ENCODE data around the gene SYNM. TPM values are rescaled to one million over a fixed set of nuclear protein-coding genes. Genes with fewer than 3 reads are reported as not detected.

Gene SYNM
- total and polyA plus RNA-seq, 2 donors (not counting 1 experiment from before 2014, with no cell fraction given): 0.04 to 0.27 TPM

DNA sequence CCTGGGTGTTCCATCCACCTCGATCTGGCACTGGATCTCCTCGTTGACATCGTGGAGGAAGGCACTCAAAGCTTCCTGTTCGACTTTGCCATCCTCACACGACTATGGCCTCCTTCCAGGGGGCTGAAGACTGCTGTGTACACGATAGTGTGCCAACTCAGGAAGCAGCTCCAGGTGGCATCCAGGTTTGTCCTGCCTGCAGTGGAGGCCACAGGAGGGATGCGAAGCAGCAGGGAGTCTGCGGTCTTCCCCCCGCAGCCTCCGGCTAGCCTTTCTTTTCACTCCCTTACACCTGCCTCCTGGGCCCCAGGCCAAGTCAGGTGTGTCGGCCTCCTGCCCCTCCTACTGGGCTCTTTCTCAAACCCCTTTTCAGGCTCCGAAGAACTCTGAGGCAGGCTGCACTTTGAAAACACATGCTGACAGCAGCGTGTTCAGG, 32.2 kb downstream of the SYNM start:
- Histone ChIP-seq H3K27me3 (replicated peaks in 1 of 4; ENCODE audit: control extremely low read depth in 1 of 4, control insufficient read depth in 3 of 4, insufficient read depth in 4 of 4, low read length in 3 of 4) (no peaks in the 10 kb centered on the region), H3K4me2 (replicated peaks; ENCODE audit: low read depth, low read length, poor library complexity, severe bottlenecking) (no peak overlapping the region), H3K4me3 (ENCODE audit: control extremely low read depth in 1 of 5, extremely low read depth in 1 of 5, insufficient read depth in 1 of 5, low read depth in 2 of 5, low read length in 4 of 5) (no peak overlapping the region), H3K36me3 (replicated peaks in 1 of 2; ENCODE audit: control extremely low read depth in 1 of 2, control insufficient read depth in 1 of 2, extremely low read depth in 1 of 2, insufficient read depth in 2 of 2, low read length in 1 of 2) (no peaks in the 10 kb centered on the region), H3K9me3 (ENCODE audit: control extremely low read depth in 1 of 3, control insufficient read depth in 2 of 3, insufficient read depth in 1 of 3, low read length in 2 of 3) (no peaks in the 10 kb centered on the region), H3K4me1 (ENCODE audit: control insufficient read depth in 2 of 2, insufficient read depth in 2 of 2, low read length in 2 of 2) (no peaks in the 10 kb centered on the region), H3K27ac (ENCODE audit: low read length in 2 of 2) (no peak overlapping the region), H2AFZ (ENCODE audit: insufficient read depth, low read depth, low read length, poor library complexity, severe bottlenecking) (no peak overlapping the region), H4K20me1 (ENCODE audit: control insufficient read depth, insufficient read depth, low read length, poor library complexity, severe bottlenecking) (no peaks in the 10 kb centered on the region), H3K79me2 (ENCODE audit: control insufficient read depth, insufficient read depth, low read length) (no peaks in the 10 kb centered on the region), H3K9ac (ENCODE audit: low read length) (no peak overlapping the region)
- POLR2A ChIA-PET: no interaction called here
- Mint-ChIP-seq H3K27ac (no peak overlapping the region), H3K4me3 (no peak overlapping the region), H3K27me3 (no peaks in the 10 kb centered on the region), H3K9me3 (ENCODE audit: insufficient read depth) (no peaks in the 10 kb centered on the region), H3K4me1 (no peaks in the 10 kb centered on the region)
- intact Hi-C loops (cut with micrococcal nuclease): no loop called here
- ATAC-seq (ENCODE audit: low read depth): no peak
- DNase-seq: no peak
- CTCF ChIA-PET: no interaction called here
- TF ChIP-seq EZH2 (IDR thresholded peaks at IDR 0.05; ENCODE audit: borderline replicate concordance, insufficient read depth, low read depth, low read length, poor library complexity, severe bottlenecking): no peak
- TF ChIP-seq, protein P1, sequence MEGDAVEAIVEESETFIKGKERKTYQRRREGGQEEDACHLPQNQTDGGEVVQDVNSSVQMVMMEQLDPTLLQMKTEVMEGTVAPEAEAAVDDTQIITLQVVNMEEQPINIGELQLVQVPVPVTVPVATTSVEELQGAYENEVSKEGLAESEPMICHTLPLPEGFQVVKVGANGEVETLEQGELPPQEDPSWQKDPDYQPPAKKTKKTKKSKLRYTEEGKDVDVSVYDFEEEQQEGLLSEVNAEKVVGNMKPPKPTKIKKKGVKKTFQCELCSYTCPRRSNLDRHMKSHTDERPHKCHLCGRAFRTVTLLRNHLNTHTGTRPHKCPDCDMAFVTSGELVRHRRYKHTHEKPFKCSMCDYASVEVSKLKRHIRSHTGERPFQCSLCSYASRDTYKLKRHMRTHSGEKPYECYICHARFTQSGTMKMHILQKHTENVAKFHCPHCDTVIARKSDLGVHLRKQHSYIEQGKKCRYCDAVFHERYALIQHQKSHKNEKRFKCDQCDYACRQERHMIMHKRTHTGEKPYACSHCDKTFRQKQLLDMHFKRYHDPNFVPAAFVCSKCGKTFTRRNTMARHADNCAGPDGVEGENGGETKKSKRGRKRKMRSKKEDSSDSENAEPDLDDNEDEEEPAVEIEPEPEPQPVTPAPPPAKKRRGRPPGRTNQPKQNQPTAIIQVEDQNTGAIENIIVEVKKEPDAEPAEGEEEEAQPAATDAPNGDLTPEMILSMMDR (IDR thresholded peaks at IDR 0.05): no peak
- 95% methylated on average over 13 of the region's 13 CpGs for WGBS (ENCODE audit: insufficient coverage)

DNA sequence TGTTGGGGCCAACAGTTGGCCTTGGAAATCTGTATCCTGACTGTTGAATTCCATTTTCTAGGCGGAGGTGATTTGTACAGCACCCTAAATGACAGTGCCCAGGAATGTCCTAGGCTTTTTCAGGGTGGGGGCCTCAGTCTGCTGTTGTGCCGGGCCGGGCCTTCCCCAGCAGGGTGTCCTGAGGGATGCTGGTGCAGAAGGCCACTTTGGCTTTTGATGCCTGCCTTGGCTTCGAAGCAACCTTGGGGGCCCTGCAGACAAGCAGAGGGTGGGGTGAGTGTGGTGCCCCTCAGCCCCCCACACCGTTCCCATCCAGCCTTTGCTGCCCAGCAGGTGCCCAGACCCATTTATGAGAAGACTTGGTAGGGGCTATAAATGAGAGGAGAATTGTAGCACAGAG, 33.0 kb downstream of the SYNM start:
- POLR2A ChIA-PET: no interaction called here
- WGBS (ENCODE audit: insufficient coverage): 100% methylated on average over 3 of the region's 5 CpGs
- TF ChIP-seq, protein P1 (IDR thresholded peaks at IDR 0.05): no peak
- no peak for TF ChIP-seq EZH2 (IDR thresholded peaks at IDR 0.05; ENCODE audit: borderline replicate concordance, insufficient read depth, low read depth, low read length, poor library complexity, severe bottlenecking)
- no peak overlapping the region for H3K27ac Mint-ChIP-seq
- Histone ChIP-seq H3K27me3 (replicated peaks in 1 of 4; ENCODE audit: control extremely low read depth in 1 of 4, control insufficient read depth in 3 of 4, insufficient read depth in 4 of 4, low read length in 3 of 4) (no peaks in the 10 kb centered on the region), H3K36me3 (replicated peaks in 1 of 2; ENCODE audit: control extremely low read depth in 1 of 2, control insufficient read depth in 1 of 2, extremely low read depth in 1 of 2, insufficient read depth in 2 of 2, low read length in 1 of 2) (no peaks in the 10 kb centered on the region), H2AFZ (ENCODE audit: insufficient read depth, low read depth, low read length, poor library complexity, severe bottlenecking) (no peak overlapping the region), H3K79me2 (ENCODE audit: control insufficient read depth, insufficient read depth, low read length) (no peaks in the 10 kb centered on the region), H3K4me2 (replicated peaks; ENCODE audit: low read depth, low read length, poor library complexity, severe bottlenecking) (no peak overlapping the region), H3K4me3 (ENCODE audit: control extremely low read depth in 1 of 5, extremely low read depth in 1 of 5, insufficient read depth in 1 of 5, low read depth in 2 of 5, low read length in 4 of 5) (no peak overlapping the region), H4K20me1 (ENCODE audit: control insufficient read depth, insufficient read depth, low read length, poor library complexity, severe bottlenecking) (no peaks in the 10 kb centered on the region), H3K9me3 (ENCODE audit: control extremely low read depth in 1 of 3, control insufficient read depth in 2 of 3, insufficient read depth in 1 of 3, low read length in 2 of 3) (no peaks in the 10 kb centered on the region), H3K9ac (ENCODE audit: low read length) (no peak overlapping the region), H3K27ac (ENCODE audit: low read length in 2 of 2) (no peak overlapping the region), H3K4me1 (ENCODE audit: control insufficient read depth in 2 of 2, insufficient read depth in 2 of 2, low read length in 2 of 2) (no peaks in the 10 kb centered on the region)
- no peaks in the 10 kb centered on the region for H3K27me3 Mint-ChIP-seq
- ATAC-seq (ENCODE audit: low read depth): no peak
- CTCF ChIA-PET: no interaction called here
- H3K4me1 Mint-ChIP-seq: no peaks in the 10 kb centered on the region
- DNase-seq: no peak
- no peak overlapping the region for H3K4me3 Mint-ChIP-seq
- no peaks in the 10 kb centered on the region for H3K9me3 Mint-ChIP-seq (ENCODE audit: insufficient read depth)
- intact Hi-C loops (cut with micrococcal nuclease): no loop called here
